GM12873 (cell line): Measurements from ENCODE around the gene ZNF141.

Experiments
- TF ChIP-seq, protein P1 (sequence below): IDR thresholded peaks from 2 replicates; pipeline ENCODE4 v1.5.1; 2012; ENCODE audit warnings: low read depth, mild to moderate bottlenecking, moderate library complexity, low read length, control low read depth; ENCODE audit not compliant: insufficient read depth; ENCODE audit errors: missing control alignments

The ZNF141 gene

DNA sequence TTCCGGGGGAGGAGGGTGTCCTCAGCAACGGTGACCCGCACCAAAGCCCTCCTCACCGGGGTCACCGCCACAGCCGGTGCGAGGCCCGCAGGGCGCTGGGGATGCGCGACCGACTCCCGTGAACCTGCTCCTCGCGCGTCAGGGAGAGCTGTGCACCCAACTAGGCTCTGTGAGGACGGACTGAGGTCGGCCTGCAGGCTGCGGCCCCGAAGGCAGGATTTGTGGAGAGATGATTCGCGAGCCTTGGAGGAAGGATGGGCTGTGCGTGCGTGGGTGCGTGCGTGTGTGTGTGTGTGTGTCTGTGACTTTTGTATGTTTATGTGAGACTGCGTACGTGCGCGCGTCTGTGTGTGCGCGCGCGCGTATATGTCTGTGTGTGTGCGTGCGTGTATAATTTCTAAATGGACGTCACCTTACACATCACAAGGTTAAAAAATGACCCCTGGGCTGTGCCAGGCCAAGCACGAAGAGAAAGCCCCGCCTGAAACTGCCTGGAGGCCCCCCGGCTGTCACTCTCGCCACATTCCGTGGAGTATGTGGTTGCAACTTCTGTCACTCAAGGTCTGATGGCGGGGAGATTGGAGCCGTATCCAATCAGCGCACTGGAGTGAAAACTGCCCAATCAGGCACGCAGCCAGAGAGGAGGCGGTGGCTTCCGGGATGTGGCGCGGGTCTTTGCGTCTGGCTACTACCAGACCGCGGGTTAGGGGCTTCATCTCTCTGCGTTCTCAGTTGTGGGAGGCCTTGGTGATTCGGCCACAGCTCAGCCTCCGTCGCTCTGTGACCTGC lies at the start of gene ZNF141:
TSS of gene ZNF141 (plus strand) at position 672 of the 789 bp plus-strand sequence. CDS start 170 bp downstream, outside the sequence.
- TF ChIP-seq, protein P1, sequence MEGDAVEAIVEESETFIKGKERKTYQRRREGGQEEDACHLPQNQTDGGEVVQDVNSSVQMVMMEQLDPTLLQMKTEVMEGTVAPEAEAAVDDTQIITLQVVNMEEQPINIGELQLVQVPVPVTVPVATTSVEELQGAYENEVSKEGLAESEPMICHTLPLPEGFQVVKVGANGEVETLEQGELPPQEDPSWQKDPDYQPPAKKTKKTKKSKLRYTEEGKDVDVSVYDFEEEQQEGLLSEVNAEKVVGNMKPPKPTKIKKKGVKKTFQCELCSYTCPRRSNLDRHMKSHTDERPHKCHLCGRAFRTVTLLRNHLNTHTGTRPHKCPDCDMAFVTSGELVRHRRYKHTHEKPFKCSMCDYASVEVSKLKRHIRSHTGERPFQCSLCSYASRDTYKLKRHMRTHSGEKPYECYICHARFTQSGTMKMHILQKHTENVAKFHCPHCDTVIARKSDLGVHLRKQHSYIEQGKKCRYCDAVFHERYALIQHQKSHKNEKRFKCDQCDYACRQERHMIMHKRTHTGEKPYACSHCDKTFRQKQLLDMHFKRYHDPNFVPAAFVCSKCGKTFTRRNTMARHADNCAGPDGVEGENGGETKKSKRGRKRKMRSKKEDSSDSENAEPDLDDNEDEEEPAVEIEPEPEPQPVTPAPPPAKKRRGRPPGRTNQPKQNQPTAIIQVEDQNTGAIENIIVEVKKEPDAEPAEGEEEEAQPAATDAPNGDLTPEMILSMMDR = no peak

DNA sequence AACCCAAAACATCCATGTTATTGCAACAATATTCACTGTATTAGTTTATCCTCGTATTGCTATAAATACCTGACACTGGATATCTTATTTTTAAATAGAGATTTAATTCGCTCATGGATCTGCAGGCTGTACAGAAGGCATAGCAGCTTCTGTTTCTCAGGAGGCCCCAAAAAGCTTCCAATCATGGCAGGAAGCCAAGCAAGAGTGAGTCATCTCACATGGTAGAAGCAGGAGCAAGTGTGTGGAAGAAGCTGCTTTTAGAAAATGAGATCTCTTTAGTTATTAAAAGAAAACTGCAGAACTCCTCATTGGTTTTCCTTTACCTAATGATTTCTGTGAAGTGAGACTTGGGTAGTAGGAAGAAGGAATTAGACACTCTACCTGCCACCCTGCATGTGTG lies 48.7 kb upstream of the ZNF141 start:
- TF ChIP-seq, protein P1 = no peak

DNA sequence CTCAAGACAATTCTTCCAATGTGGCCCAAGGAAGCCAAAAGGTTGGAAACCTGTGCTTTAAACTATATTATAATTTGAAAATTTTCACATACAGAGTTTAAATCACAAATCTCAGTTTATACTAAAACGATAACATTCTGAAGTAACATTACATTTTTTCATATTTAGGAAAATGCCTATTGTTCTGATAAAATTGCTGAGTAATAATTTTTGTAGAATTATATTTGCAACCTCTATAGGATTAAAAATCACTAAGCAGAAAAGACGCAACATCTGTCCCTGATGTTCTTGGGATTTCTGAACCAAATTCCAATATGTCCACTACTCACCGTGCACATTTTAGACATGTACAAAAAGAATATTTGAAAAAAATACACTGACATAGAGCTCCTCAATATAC lies 42.9 kb upstream of the ZNF141 start:
- TF ChIP-seq, protein P1 = no peak

DNA sequence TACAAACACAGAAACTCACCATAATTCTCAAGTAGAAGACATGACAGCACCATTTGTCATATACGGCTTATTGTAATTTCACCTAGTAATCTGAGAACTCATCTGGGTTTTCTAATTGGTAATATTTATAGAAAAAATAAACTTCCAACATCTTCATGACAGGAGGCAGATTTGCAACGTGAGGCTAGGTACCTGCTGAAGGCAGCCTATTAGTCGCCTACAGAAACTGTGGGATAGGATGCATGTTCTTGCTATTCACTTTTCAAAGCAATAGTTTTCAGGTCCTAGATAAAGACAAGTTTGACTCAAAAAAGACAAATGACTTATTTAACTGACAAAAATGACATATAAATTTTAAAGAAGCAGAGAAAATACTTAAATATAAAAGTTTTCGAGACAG lies 35.2 kb upstream of the ZNF141 start:
- TF ChIP-seq, protein P1 = no peak

DNA sequence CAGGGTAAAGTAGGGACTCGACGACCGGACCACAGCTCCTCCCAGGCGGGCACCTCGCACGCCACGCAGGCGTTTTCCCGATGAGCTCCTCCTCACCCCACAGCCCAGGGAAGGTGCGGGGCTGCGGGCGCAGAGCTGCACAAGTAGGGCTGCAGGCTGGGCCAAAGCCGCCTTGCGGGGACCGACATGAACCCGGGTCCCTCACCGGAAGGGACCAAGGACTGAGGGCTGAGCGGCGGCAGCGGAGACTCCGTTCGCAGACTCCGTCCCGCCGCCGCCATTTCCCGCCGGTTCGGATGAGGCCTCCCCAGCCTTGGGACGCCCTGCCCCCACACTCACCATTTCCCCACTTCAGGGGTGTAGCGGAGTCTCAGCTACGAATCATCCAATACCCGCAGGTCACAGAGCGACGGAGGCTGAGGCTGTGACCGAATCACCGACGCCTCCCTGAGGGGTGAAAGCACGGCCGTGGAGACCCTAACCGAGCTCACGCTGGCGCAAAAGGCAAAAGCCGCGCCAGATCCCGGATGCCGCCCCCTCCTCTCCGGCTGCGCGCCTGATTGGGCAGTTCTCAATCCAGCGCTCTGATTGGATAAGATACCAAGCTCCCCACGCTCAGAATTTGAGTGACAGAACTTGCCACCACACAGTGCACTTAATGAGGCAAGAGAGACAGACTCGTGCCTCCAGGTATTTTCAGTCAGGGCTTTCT lies 32.5 kb upstream of the ZNF141 start, which contains the start of gene ZNF732:
TSS of gene ZNF732 (minus strand) at position 506 of the 712 bp plus-strand sequence. CDS start at position 342, 164 bp downstream.
- TF ChIP-seq, protein P1 = no peak

DNA sequence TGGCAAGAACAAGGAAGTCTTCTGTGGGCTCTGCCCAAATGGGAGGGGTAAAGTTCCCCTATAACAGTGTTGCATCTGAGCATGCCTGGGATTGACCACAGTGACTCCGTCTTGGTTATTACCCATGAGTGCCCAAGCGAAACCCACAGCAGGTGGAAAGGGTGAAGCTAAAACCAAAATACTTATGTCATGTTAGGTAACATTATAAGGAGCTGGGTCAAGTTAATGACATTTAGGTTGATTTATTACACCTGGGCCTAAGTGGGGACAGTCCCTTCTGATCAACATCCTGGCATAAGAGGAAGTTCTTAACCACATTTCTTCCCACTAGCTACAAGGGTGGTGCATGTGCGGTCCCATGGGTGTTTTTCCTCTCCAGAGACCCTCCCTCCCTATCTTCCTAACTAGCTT lies 31.1 kb upstream of the ZNF141 start:
- TF ChIP-seq, protein P1 = no peak

DNA sequence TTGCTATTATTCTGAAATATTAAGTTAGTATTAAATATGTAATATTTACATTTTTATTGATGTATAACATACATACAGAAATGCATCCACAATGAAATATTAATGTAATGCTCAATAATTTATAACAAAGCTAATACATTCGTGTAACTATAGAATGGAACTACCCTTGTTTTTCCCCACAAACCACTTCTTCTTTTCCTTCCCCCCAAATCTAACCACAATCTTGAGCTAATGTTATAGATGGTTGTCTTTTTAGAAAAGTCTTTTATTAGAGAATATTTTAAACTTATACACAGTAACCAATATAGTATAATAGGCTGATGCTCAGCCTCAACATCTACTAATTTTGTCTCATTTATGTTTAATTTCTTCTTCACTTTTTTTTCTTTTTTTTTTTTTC lies 27.8 kb upstream of the ZNF141 start:
- TF ChIP-seq, protein P1 = no peak
